HFFc6 (cell line): ENCODE results near the gene RAD23B. TPM values are rescaled to one million over a fixed set of nuclear protein-coding genes. Genes with fewer than 3 reads are reported as not detected.

ENCODE experiments used
- DNase-seq: peaks from one replicate; pipeline ENCODE4 v3.0.0-alpha.2; 2018
- H3K27ac Mint-ChIP-seq: 2 replicates; pipeline ENCODE4 v1.8.0; 2020; ENCODE audit warnings: mild to moderate bottlenecking, mixed read lengths
- H3K27me3 Mint-ChIP-seq: 2 replicates; pipeline ENCODE4 v1.8.0; 2021; ENCODE audit warnings: mild to moderate bottlenecking, moderate library complexity, mixed read lengths; ENCODE audit not compliant: insufficient read depth
- H3K36me3 Mint-ChIP-seq: 2 replicates; pipeline ENCODE4 v1.8.0; 2021; ENCODE audit warnings: low read depth, mixed read lengths
- H3K4me1 Mint-ChIP-seq: 2 replicates; pipeline ENCODE4 v1.8.0; 2020; ENCODE audit warnings: low read depth, mixed read lengths
- H3K4me3 Mint-ChIP-seq: 2 replicates; pipeline ENCODE4 v1.8.0; 2020; ENCODE audit warnings: mild to moderate bottlenecking, moderate library complexity, mixed read lengths
- H3K9me3 Mint-ChIP-seq: 2 replicates; pipeline ENCODE4 v1.8.0; 2020; ENCODE audit warnings: mild to moderate bottlenecking, mixed read lengths
- total RNA-seq, 6 experiments: library from RNA; stranded (reverse); fragmentation: NEBNext Ultra II Directional; extraction: Animal tissue kit (Norgen Biotek cat#: 25700); gene quantifications; 2 replicates in 1 of 6; 3 replicates in 5 of 6; pipeline ENCODE4 v1.2.3, GENCODE V29; 2021
- TF ChIP-seq, protein P1 (sequence below): fragments of 200-600 bp; sonication (generic); IDR thresholded peaks from 2 replicates; pipeline ENCODE4 v1.5.0; 2021; ENCODE audit warnings: antibody characterized with exemption, mild to moderate bottlenecking

RAD23B gene
- total RNA-seq, 6 experiments from 2014 or later: 196 to 222 (median 204) TPM

- no peaks in the 10 kb centered on the region; the same call in 1 of the 2 replicates for H3K27me3 Mint-ChIP-seq
- TF ChIP-seq, protein P1, sequence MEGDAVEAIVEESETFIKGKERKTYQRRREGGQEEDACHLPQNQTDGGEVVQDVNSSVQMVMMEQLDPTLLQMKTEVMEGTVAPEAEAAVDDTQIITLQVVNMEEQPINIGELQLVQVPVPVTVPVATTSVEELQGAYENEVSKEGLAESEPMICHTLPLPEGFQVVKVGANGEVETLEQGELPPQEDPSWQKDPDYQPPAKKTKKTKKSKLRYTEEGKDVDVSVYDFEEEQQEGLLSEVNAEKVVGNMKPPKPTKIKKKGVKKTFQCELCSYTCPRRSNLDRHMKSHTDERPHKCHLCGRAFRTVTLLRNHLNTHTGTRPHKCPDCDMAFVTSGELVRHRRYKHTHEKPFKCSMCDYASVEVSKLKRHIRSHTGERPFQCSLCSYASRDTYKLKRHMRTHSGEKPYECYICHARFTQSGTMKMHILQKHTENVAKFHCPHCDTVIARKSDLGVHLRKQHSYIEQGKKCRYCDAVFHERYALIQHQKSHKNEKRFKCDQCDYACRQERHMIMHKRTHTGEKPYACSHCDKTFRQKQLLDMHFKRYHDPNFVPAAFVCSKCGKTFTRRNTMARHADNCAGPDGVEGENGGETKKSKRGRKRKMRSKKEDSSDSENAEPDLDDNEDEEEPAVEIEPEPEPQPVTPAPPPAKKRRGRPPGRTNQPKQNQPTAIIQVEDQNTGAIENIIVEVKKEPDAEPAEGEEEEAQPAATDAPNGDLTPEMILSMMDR: no peak
- no peak overlapping the region for H3K4me3 Mint-ChIP-seq
- peaks cover 58% of the 10 kb centered on the region for H3K4me1 Mint-ChIP-seq
- no peaks in the 10 kb centered on the region for H3K9me3 Mint-ChIP-seq
- no peak overlapping the region for H3K27ac Mint-ChIP-seq
- H3K36me3 Mint-ChIP-seq: no peaks in the 10 kb centered on the region
- no peak for DNase-seq
Measured at GRCh38 chr9:107240260-107240659, 42.8 kb upstream of the RAD23B start.

- no peak overlapping the region for H3K4me3 Mint-ChIP-seq
- H3K27ac Mint-ChIP-seq: no peak overlapping the region; the same call in 1 of the 2 replicates
- no peak for DNase-seq
- no peaks in the 10 kb centered on the region for H3K27me3 Mint-ChIP-seq
- H3K36me3 Mint-ChIP-seq: no peaks in the 10 kb centered on the region
- H3K9me3 Mint-ChIP-seq: no peaks in the 10 kb centered on the region
- TF ChIP-seq, protein P1: no peak
- H3K4me1 Mint-ChIP-seq: peaks cover 53% of the 10 kb centered on the region
Measured at GRCh38 chr9:107242073-107243030, 40.7 kb upstream of the RAD23B start.

GRCh38 chr9:107243742-107244141, 39.3 kb upstream of the RAD23B start:
- Mint-ChIP-seq H3K27me3 (no peaks in the 10 kb centered on the region), H3K27ac (peak overlapping the region; percentile 4; the same call in 1 of the 2 replicates), H3K36me3 (no peaks in the 10 kb centered on the region), H3K4me1 (peaks cover 58% of the 10 kb centered on the region), H3K9me3 (no peaks in the 10 kb centered on the region), H3K4me3 (no peak overlapping the region)
- TF ChIP-seq, protein P1: no peak
- DNase-seq: peak; percentile 31

- no peak overlapping the region for H3K4me3 Mint-ChIP-seq
- no peaks in the 10 kb centered on the region for H3K36me3 Mint-ChIP-seq
- H3K27me3 Mint-ChIP-seq: no peaks in the 10 kb centered on the region
- no peak for DNase-seq
- no peaks in the 10 kb centered on the region for H3K9me3 Mint-ChIP-seq
- peaks cover 63% of the 10 kb centered on the region for H3K4me1 Mint-ChIP-seq
- TF ChIP-seq, protein P1: peak; percentile 43; the same call in 1 of the 2 replicates
- peak overlapping the region; percentile 36; the same call in 1 of the 2 replicates for H3K27ac Mint-ChIP-seq
Measured at GRCh38 chr9:107246259-107247254, 36.5 kb upstream of the RAD23B start.

DNA sequence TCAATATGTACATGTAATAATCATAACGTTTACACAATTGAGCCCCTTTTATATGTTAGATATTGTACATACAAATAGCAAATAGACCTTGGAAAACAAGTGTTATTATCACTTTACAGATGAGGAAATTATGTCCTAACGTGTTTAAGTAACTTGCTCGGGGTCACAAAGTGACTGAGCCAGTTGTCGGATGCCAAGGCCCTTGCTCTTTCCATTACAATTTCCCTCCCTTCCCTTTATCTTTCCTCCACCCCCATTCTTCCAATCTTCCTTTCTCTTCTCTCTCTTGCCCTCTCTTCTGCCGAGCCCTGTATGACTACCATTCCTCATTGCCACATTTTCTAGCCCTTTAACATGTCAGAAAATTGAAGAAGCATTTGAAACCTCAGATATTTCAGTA, 34.4 kb upstream of the RAD23B start:
- Mint-ChIP-seq H3K4me1 (peaks cover 60% of the 10 kb centered on the region), H3K36me3 (no peaks in the 10 kb centered on the region), H3K27ac (peak overlapping the region; percentile 65), H3K9me3 (no peaks in the 10 kb centered on the region), H3K4me3 (peak overlapping the region; percentile 24), H3K27me3 (no peaks in the 10 kb centered on the region; the same call in 1 of the 2 replicates)
- no peak for DNase-seq
- TF ChIP-seq, protein P1: no peak
